Thyroid gland (tissue), 4 donors: Measurements from ENCODE around the gene ADAP1. TPM values are rescaled to one million over a fixed set of nuclear protein-coding genes. Genes with fewer than 3 reads are reported as not detected.

Experiments used
- DNase-seq, 2 donors: peaks; one replicate each; pipeline ENCODE4 v3.0.0-alpha.2; 2019
- H3K27ac ChIP-seq, 3 donors: fragments of 200-600 bp; sonication (generic); 1 replicate in 2 of 3; 2 replicates in 1 of 3; pipeline ENCODE4 v1.5.1; 2016 to 2019; ENCODE audit warnings: mild to moderate bottlenecking in 1 of 3, moderate library complexity in 1 of 3
- H3K27me3 ChIP-seq: fragments of 200-600 bp; sonication (generic); one replicate; pipeline ENCODE4 v1.5.1; 2019
- H3K36me3 ChIP-seq, 2 donors: fragments of 200-600 bp; sonication (generic); one replicate each; pipeline ENCODE4 v1.5.1; 2016 to 2019
- H3K4me1 ChIP-seq, 2 donors: fragments of 200-600 bp; sonication (generic); one replicate each; pipeline ENCODE4 v1.5.1; 2017 to 2019
- H3K4me3 ChIP-seq, 3 donors: fragments of 200-600 bp; sonication (generic); replicated peaks in 1 of 3; 1 replicate in 2 of 3; 2 replicates in 1 of 3; pipeline ENCODE4 v1.5.1; 2016; ENCODE audit warnings: mild to moderate bottlenecking in 1 of 3
- H3K9me3 ChIP-seq: fragments of 200-600 bp; sonication (generic); one replicate; pipeline ENCODE4 v1.5.1; 2017
- POLR2A ChIP-seq, 2 donors: fragments of 450-650 bp; IDR thresholded peaks; one replicate each; pipeline ENCODE4 v1.6.1; 2017; ENCODE audit warnings: antibody characterized with exemption in 2 of 2, mild to moderate bottlenecking in 2 of 2, moderate library complexity in 1 of 2
- WGBS, 2 donors: methylation state at CpG; one replicate each; pipeline ENCODE4 v1.1.5; 2017; 5-methylcytosine and 5-hydroxymethylcytosine counted together
- intact Hi-C: fragments of 100-400 bp; cut with DNase I; formaldehyde crosslinking; loops from one replicate; pipeline ENCODE4 v1.15.1; 2023
- total RNA-seq, 4 donors: library from RNA; depleted of rRNA; stranded (reverse); fragments of >200 nt; gene quantifications; one replicate each; pipeline ENCODE4 v1.2.3, GENCODE V29; 2016
- TF ChIP-seq, protein P1 (sequence below), 6 experiments: fragments of 200-600 bp in 3 of 6; fragments of 450-650 bp in 3 of 6; sonication (generic) in 3 of 6; IDR thresholded peaks; one replicate each; pipeline ENCODE4 v1.5.1; 2016 to 2019; ENCODE audit warnings: antibody characterized with exemption in 6 of 6, mild to moderate bottlenecking in 2 of 6, inconsistent platforms in 1 of 6, moderate library complexity in 1 of 6

The ADAP1 gene
- total RNA-seq, 4 donors from 2014 or later: 11.7 to 29.9 (median 23.4) TPM

- DNase-seq: no peak
- peaks cover 10 to 17% of the 10 kb centered on the region in 2 donors for H3K4me1 ChIP-seq
- 94 to 97% methylated on average over 32 to 36 of the region's 40 CpGs for WGBS, 2 donors
- H3K36me3 ChIP-seq: peaks cover 34 to 39% of the 10 kb centered on the region in 2 donors
- H3K9me3 ChIP-seq: no peaks in the 10 kb centered on the region
- TF ChIP-seq POLR2A (IDR thresholded peaks at IDR 0.05): no peak
- TF ChIP-seq, protein P1, sequence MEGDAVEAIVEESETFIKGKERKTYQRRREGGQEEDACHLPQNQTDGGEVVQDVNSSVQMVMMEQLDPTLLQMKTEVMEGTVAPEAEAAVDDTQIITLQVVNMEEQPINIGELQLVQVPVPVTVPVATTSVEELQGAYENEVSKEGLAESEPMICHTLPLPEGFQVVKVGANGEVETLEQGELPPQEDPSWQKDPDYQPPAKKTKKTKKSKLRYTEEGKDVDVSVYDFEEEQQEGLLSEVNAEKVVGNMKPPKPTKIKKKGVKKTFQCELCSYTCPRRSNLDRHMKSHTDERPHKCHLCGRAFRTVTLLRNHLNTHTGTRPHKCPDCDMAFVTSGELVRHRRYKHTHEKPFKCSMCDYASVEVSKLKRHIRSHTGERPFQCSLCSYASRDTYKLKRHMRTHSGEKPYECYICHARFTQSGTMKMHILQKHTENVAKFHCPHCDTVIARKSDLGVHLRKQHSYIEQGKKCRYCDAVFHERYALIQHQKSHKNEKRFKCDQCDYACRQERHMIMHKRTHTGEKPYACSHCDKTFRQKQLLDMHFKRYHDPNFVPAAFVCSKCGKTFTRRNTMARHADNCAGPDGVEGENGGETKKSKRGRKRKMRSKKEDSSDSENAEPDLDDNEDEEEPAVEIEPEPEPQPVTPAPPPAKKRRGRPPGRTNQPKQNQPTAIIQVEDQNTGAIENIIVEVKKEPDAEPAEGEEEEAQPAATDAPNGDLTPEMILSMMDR (IDR thresholded peaks at IDR 0.05): no peak
- H3K27ac ChIP-seq: no peak overlapping the region
- intact Hi-C loops: no loop called here
- no peak overlapping the region for H3K4me3 ChIP-seq
- no peaks in the 10 kb centered on the region for H3K27me3 ChIP-seq
Observed at GRCh38 chr7:886626-887487, 67.6 kb downstream of the ADAP1 start.

GRCh38 chr7:885893-886625 is 68.4 kb downstream of the ADAP1 start:
- peaks cover 26 to 31% of the 10 kb centered on the region in 2 donors for H3K36me3 ChIP-seq
- no peak overlapping the region for H3K27ac ChIP-seq
- no peak for DNase-seq
- no peak overlapping the region for H3K4me3 ChIP-seq
- intact Hi-C loops: no loop called here
- 80 to 91% methylated on average over 18 to 26 of the region's 30 CpGs for WGBS, 2 donors
- H3K27me3 ChIP-seq: no peaks in the 10 kb centered on the region
- peaks cover 10 to 17% of the 10 kb centered on the region in 2 donors for H3K4me1 ChIP-seq
- TF ChIP-seq, protein P1 (IDR thresholded peaks at IDR 0.05): no peak
- no peak for TF ChIP-seq POLR2A (IDR thresholded peaks at IDR 0.05)
- H3K9me3 ChIP-seq: no peaks in the 10 kb centered on the region

DNA sequence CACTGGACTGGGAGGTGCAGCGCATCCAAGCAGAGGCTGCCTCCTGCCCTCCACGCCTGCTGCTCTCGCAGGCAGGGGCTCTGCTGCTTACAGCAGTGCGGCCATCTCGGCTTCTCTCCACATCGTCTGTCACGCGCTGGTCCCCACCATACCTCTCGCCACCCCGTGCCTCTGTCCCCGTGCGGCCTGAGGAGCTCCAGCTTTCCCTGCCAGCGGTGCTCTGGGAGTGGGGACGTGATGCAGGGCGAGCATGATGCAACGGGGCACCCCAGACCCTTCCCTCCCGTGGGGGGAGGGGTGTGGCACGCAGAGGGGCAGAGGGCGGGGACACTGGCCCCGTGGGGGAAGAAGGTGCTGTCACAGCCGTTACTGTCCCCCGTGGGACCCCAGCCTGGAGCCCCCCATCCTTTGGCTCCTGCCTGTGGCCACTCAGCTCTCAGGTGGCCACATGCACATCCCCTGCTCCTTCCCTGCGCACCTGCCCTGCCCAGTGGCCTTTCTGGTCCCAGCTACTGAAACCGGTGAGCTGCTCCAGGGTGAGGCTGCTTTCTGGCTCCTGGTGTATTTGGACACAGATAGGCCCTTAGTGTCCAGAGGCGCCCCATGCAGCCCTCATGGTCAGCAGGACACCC is 69.1 kb downstream of the ADAP1 start:
- Histone ChIP-seq H3K4me1 (peaks cover 10 to 17% of the 10 kb centered on the region in 2 donors), H3K27me3 (no peaks in the 10 kb centered on the region), H3K36me3 (peaks cover 22 to 26% of the 10 kb centered on the region in 2 donors), H3K9me3 (no peaks in the 10 kb centered on the region), H3K27ac (no peak overlapping the region), H3K4me3 (no peak overlapping the region)
- intact Hi-C loops: no loop called here
- WGBS, 2 donors: 87% methylated on average over 23 to 24 of the region's 25 CpGs
- TF ChIP-seq, protein P1 (IDR thresholded peaks at IDR 0.05): no peak
- no peak for TF ChIP-seq POLR2A (IDR thresholded peaks at IDR 0.05)
- DNase-seq: no peak

GRCh38 chr7:884191-885003 is 70.1 kb downstream of the ADAP1 start:
- TF ChIP-seq, protein P1 (IDR thresholded peaks at IDR 0.05): no peak
- TF ChIP-seq POLR2A (IDR thresholded peaks at IDR 0.05): no peak
- no peaks in the 10 kb centered on the region for H3K9me3 ChIP-seq
- 94 to 96% methylated on average over 17 to 29 of the region's 31 CpGs for WGBS, 2 donors
- H3K27ac ChIP-seq: no peak overlapping the region
- no peak for DNase-seq
- no peak overlapping the region for H3K4me3 ChIP-seq
- peaks cover 10 to 17% of the 10 kb centered on the region in 2 donors for H3K4me1 ChIP-seq
- intact Hi-C loops: no loop called here
- H3K36me3 ChIP-seq: peaks cover 22 to 26% of the 10 kb centered on the region in 2 donors
- no peaks in the 10 kb centered on the region for H3K27me3 ChIP-seq
